H9 (cell line): ENCODE data around the gene TBC1D23. TPM values are rescaled to one million over a fixed set of nuclear protein-coding genes. Genes with fewer than 3 reads are reported as not detected.

Experiments used
- DNase-seq: peaks from one replicate; pipeline ENCODE4 v3.0.0-alpha.2; 2017
- H2AFZ ChIP-seq: one replicate; pipeline ENCODE4 v1.6.1; 2013; ENCODE audit warnings: mild to moderate bottlenecking, low read length, control low read depth, moderate library complexity
- H2AK5ac ChIP-seq: 2 replicates; pipeline ENCODE4 v1.6.1; 2013; ENCODE audit warnings: low read length, control low read depth, mixed read lengths; ENCODE audit not compliant: insufficient read length
- H2BK120ac ChIP-seq: one replicate; pipeline ENCODE4 v1.6.1; 2013; ENCODE audit warnings: low read depth, mild to moderate bottlenecking, low read length, control low read depth, inconsistent platforms; ENCODE audit not compliant: poor library complexity, severe bottlenecking
- H2BK12ac ChIP-seq: 2 replicates; pipeline ENCODE4 v1.6.1; 2013; ENCODE audit warnings: low read length, control low read depth, mixed read lengths, low read depth; ENCODE audit not compliant: insufficient read length
- H2BK15ac ChIP-seq: 2 replicates; pipeline ENCODE4 v1.6.1; 2013; ENCODE audit warnings: low read depth, low read length, control low read depth
- H2BK20ac ChIP-seq: one replicate; pipeline ENCODE4 v1.6.1; 2013; ENCODE audit warnings: low read depth, mild to moderate bottlenecking, low read length, control low read depth, inconsistent platforms; ENCODE audit not compliant: poor library complexity, severe bottlenecking
- H2BK5ac ChIP-seq: 2 replicates; pipeline ENCODE4 v1.6.1; 2013; ENCODE audit warnings: low read length, control low read depth, mixed read lengths; ENCODE audit not compliant: insufficient read length
- H3K14ac ChIP-seq: 2 replicates; pipeline ENCODE4 v1.6.1; 2013; ENCODE audit warnings: low read length, control low read depth; ENCODE audit not compliant: insufficient read depth
- H3K18ac ChIP-seq: 2 replicates; pipeline ENCODE4 v1.6.1; 2013; ENCODE audit warnings: low read depth, mild to moderate bottlenecking, mixed read lengths, low read length, control low read depth; ENCODE audit not compliant: insufficient read length
- H3K23ac ChIP-seq: 2 replicates; pipeline ENCODE4 v1.6.1; 2013; ENCODE audit warnings: low read length, control low read depth, mixed read lengths, low read depth; ENCODE audit not compliant: insufficient read length
- H3K23me2 ChIP-seq: 2 replicates; pipeline ENCODE4 v1.6.1; 2013; ENCODE audit warnings: low read depth, mild to moderate bottlenecking, mixed read lengths, low read length, control low read depth; ENCODE audit not compliant: insufficient read length, poor library complexity, severe bottlenecking
- H3K27ac ChIP-seq: 2 replicates; pipeline ENCODE4 v1.5.1; 2013; ENCODE audit warnings: low read length, control low read depth, mixed read lengths, low read depth; ENCODE audit not compliant: insufficient read length
- H3K27me3 ChIP-seq: 2 replicates; pipeline ENCODE4 v1.6.1; 2013; ENCODE audit warnings: low read length, control low read depth, inconsistent platforms; ENCODE audit not compliant: insufficient read depth
- H3K4ac ChIP-seq: 2 replicates; pipeline ENCODE4 v1.6.1; 2013; ENCODE audit warnings: low read depth, mild to moderate bottlenecking, control low read depth, inconsistent platforms, low read length, moderate library complexity
- H3K4me1 ChIP-seq: 2 replicates; pipeline ENCODE4 v1.6.1; 2013; ENCODE audit warnings: low read length, control low read depth, inconsistent platforms; ENCODE audit not compliant: insufficient read depth
- H3K4me2 ChIP-seq: 2 replicates; pipeline ENCODE4 v1.6.1; 2013; ENCODE audit warnings: low read length, control low read depth, mixed read lengths; ENCODE audit not compliant: insufficient read length, insufficient read depth
- H3K56ac ChIP-seq: 2 replicates; pipeline ENCODE4 v1.6.1; 2013; ENCODE audit warnings: low read depth, mild to moderate bottlenecking, mixed read lengths, low read length, control low read depth; ENCODE audit not compliant: insufficient read length
- H3K79me1 ChIP-seq: 2 replicates; pipeline ENCODE4 v1.6.1; 2013; ENCODE audit warnings: low read depth, mild to moderate bottlenecking, moderate library complexity, low read length, control low read depth, inconsistent platforms; ENCODE audit not compliant: insufficient read depth, poor library complexity, severe bottlenecking
- H3K79me2 ChIP-seq: 2 replicates; pipeline ENCODE4 v1.6.1; 2013; ENCODE audit warnings: low read length, control low read depth, inconsistent platforms; ENCODE audit not compliant: insufficient read depth
- H3K9ac ChIP-seq: 2 replicates; pipeline ENCODE4 v1.6.1; 2013; ENCODE audit warnings: low read length, control low read depth, mixed read lengths; ENCODE audit not compliant: insufficient read length; ENCODE audit errors: extremely low read depth
- H3K9me3 ChIP-seq: one replicate; pipeline ENCODE4 v1.6.1; 2013; ENCODE audit warnings: low read depth, low read length, inconsistent platforms; ENCODE audit not compliant: control insufficient read depth
- H3T11ph ChIP-seq: one replicate; pipeline ENCODE4 v1.6.1; 2013; ENCODE audit warnings: mild to moderate bottlenecking, low read length, control low read depth, inconsistent platforms
- H4K20me1 ChIP-seq: one replicate; pipeline ENCODE4 v1.6.1; 2013; ENCODE audit not compliant: control insufficient read depth, insufficient read length, insufficient read depth
- H4K5ac ChIP-seq: 2 replicates; pipeline ENCODE4 v1.6.1; 2013; ENCODE audit warnings: low read depth, mild to moderate bottlenecking, mixed read lengths, low read length, control low read depth; ENCODE audit not compliant: insufficient read length
- H4K8ac ChIP-seq: replicated peaks from 2 replicates; pipeline ENCODE4 v1.6.1; 2013; ENCODE audit warnings: low read length, control low read depth, mixed read lengths, low read depth; ENCODE audit not compliant: insufficient read length
- H4K91ac ChIP-seq: 2 replicates; pipeline ENCODE4 v1.6.1; 2013; ENCODE audit warnings: low read depth, mild to moderate bottlenecking, moderate library complexity, mixed read lengths, low read length, control low read depth; ENCODE audit not compliant: insufficient read length
- H3K27ac Mint-ChIP-seq, 3 experiments: 2 replicates in 2 of 3; 3 replicates in 1 of 3; pipeline ENCODE4 v1.8.0; 2020 to 2021; ENCODE audit warnings: mixed read lengths in 3 of 3, mild to moderate bottlenecking in 1 of 3, moderate library complexity in 1 of 3
- H3K27me3 Mint-ChIP-seq: 2 replicates; pipeline ENCODE4 v1.8.0; 2021; ENCODE audit warnings: low read depth, mild to moderate bottlenecking, moderate library complexity, mixed read lengths
- H3K36me3 Mint-ChIP-seq, 3 experiments: 2 replicates in 2 of 3; 3 replicates in 1 of 3; pipeline ENCODE4 v1.8.0; 2020 to 2021; ENCODE audit warnings: low read depth in 3 of 3, mixed read lengths in 3 of 3; ENCODE audit not compliant: insufficient read depth in 1 of 3
- H3K4me1 Mint-ChIP-seq, 2 experiments: 2 replicates each; pipeline ENCODE4 v1.8.0; 2020; ENCODE audit warnings: mixed read lengths in 2 of 2
- H3K4me3 Mint-ChIP-seq, 2 experiments: 2 replicates in 1 of 2; 3 replicates in 1 of 2; pipeline ENCODE4 v1.8.0; 2020 to 2021; ENCODE audit warnings: mild to moderate bottlenecking in 2 of 2, mixed read lengths in 2 of 2, moderate library complexity in 1 of 2
- H3K9me3 Mint-ChIP-seq, 2 experiments: 2 replicates in 1 of 2; 3 replicates in 1 of 2; pipeline ENCODE4 v1.8.0; 2020; ENCODE audit warnings: mild to moderate bottlenecking in 2 of 2, mixed read lengths in 2 of 2, moderate library complexity in 1 of 2
- CTCF ChIP-seq: fragments of 200-600 bp; sonication (generic); conservative IDR thresholded peaks from 3 replicates; pipeline ENCODE4 v1.8.0; 2021; ENCODE audit warnings: antibody characterized with exemption, mild to moderate bottlenecking
- total RNA-seq: library from RNA; stranded (reverse); gene quantifications from 2 replicates; pipeline ENCODE4 v1.2.1, GENCODE V29; 2021

TBC1D23 gene
- total RNA-seq, 1 experiment from 2014 or later: 37.1 TPM

- Histone ChIP-seq H4K5ac (no peak overlapping the region), H3K56ac (no peak overlapping the region), H3T11ph (no peak overlapping the region), H3K79me1 (peaks cover 3% of the 10 kb centered on the region), H3K23me2 (peaks cover 10% of the 10 kb centered on the region), H2AK5ac (no peak overlapping the region), H4K8ac (no peak overlapping the region), H2BK5ac (no peak overlapping the region), H3K9me3 (no peaks in the 10 kb centered on the region), H4K91ac (no peak overlapping the region), H3K79me2 (peaks cover 3% of the 10 kb centered on the region; the same call in 1 of the 2 replicates), H2BK20ac (no peak overlapping the region), H3K23ac (no peak overlapping the region), H3K4me2 (no peak overlapping the region), H3K9ac (no peak overlapping the region), H3K27ac (no peak overlapping the region), H4K20me1 (no peaks in the 10 kb centered on the region), H3K4me1 (no peaks in the 10 kb centered on the region), H2BK15ac (no peak overlapping the region), H3K27me3 (no peaks in the 10 kb centered on the region), H2AFZ (no peak overlapping the region), H2BK12ac (no peak overlapping the region), H3K4ac (no peak overlapping the region), H2BK120ac (no peak overlapping the region), H3K18ac (no peak overlapping the region), H3K14ac (no peak overlapping the region)
- no peak for DNase-seq
- Mint-ChIP-seq H3K36me3 (no peaks in the 10 kb centered on the region), H3K4me3 (no peak overlapping the region), H3K4me1 (peaks cover 6 to 10% of the 10 kb centered on the region in 2 experiments), H3K27me3 (no peaks in the 10 kb centered on the region), H3K27ac (no peak overlapping the region), H3K9me3 (no peaks in the 10 kb centered on the region; a peak in 1 of 5 replicates)
- TF ChIP-seq CTCF: no peak
Observed at GRCh38 chr3:100256731-100257151, 4.1 kb upstream of the TBC1D23 start.
